OCI-LY7 (cell line): ENCODE measurements around the gene FCN1. TPM values are rescaled to one million over a fixed set of nuclear protein-coding genes. Genes with fewer than 3 reads are reported as not detected.
A peak's percentile ranks its signal among the peaks of the same experiment; 100 is the strongest.
"Not testable (repeated sequence)": the region's sequence is repeated elsewhere in the genome, so short reads cannot be mapped to it uniquely, and the experiment has no call there.

Experiments
- BruUV-seq: library from RNA; stranded (reverse); fragments of 400-500 nt; replicated peaks from 2 replicates; lab custom pipeline; 2021; lab: Mats Ljungman, UMichigan
- CTCF ChIA-PET: fragments of 300-600 bp; sonication (Branson Sonifier 250); formaldehyde crosslinking; loops from one replicate; lab custom pipeline; 2022; ENCODE audit warnings: antibody characterized with exemption; ENCODE audit not compliant: unreplicated experiment; lab: Charles Lee
- POLR2A ChIA-PET: fragments of 300-600 bp; sonication (Branson Sonifier 250); formaldehyde crosslinking; loops from one replicate; lab custom pipeline; 2022; ENCODE audit warnings: antibody characterized with exemption; lab: Charles Lee
- DNase-seq: peaks from one replicate; pipeline ENCODE4 v3.0.0-alpha.2; 2015; ENCODE audit warnings: low spot score
- H2AFZ ChIP-seq: fragments of 200-600 bp; sonication (generic), shearing (Covaris generic); 2 replicates; pipeline ENCODE4 v1.6.1; 2014; ENCODE audit warnings: mild to moderate bottlenecking, antibody characterized with exemption, low read length, moderate library complexity
- H3K27ac ChIP-seq: fragments of 200-600 bp; sonication (generic); 2 replicates; pipeline ENCODE4 v1.5.1; 2014; ENCODE audit warnings: mixed run types, low read depth, mild to moderate bottlenecking, moderate library complexity, low read length, inconsistent platforms; ENCODE audit not compliant: poor library complexity, severe bottlenecking
- H3K36me3 ChIP-seq: fragments of 200-600 bp; sonication (generic); 2 replicates; pipeline ENCODE4 v1.6.1; 2014; ENCODE audit warnings: mild to moderate bottlenecking, antibody characterized with exemption, low read length, moderate library complexity, mixed read lengths; ENCODE audit not compliant: insufficient read depth
- H3K4me1 ChIP-seq: fragments of 200-600 bp; sonication (generic); 2 replicates; pipeline ENCODE4 v1.5.1; 2014; ENCODE audit warnings: mild to moderate bottlenecking, low read length; ENCODE audit not compliant: insufficient read depth, poor library complexity, severe bottlenecking
- H3K4me2 ChIP-seq: fragments of 200-600 bp; sonication (generic); 2 replicates; pipeline ENCODE4 v1.6.1; 2014; ENCODE audit warnings: mild to moderate bottlenecking, low read length
- H3K4me3 ChIP-seq: fragments of 200-600 bp; sonication (generic); 2 replicates; pipeline ENCODE4 v1.5.1; 2014; ENCODE audit warnings: mild to moderate bottlenecking, low read depth, low read length; ENCODE audit not compliant: poor library complexity, severe bottlenecking
- H3K79me2 ChIP-seq: fragments of 200-600 bp; sonication (generic); 2 replicates; pipeline ENCODE4 v1.6.1; 2016; ENCODE audit warnings: low read depth, mild to moderate bottlenecking, low read length, moderate library complexity, mixed read lengths; ENCODE audit not compliant: insufficient read depth
- H3K9me2 ChIP-seq: fragments of 200-600 bp; sonication (generic); 2 replicates; pipeline ENCODE4 v1.6.1; 2016; ENCODE audit warnings: mild to moderate bottlenecking, low read length, mixed read lengths; ENCODE audit not compliant: insufficient read depth
- H3K9me3 ChIP-seq: fragments of 200-600 bp; sonication (generic); 2 replicates; pipeline ENCODE4 v1.6.1; 2014; ENCODE audit warnings: mild to moderate bottlenecking, mixed run types, low read length, mixed read lengths
- H4K20me1 ChIP-seq: fragments of 200-600 bp; sonication (generic); 2 replicates; pipeline ENCODE4 v1.6.1; 2014; ENCODE audit warnings: mild to moderate bottlenecking, antibody characterized with exemption, low read length, moderate library complexity, mixed read lengths; ENCODE audit not compliant: insufficient read depth
- EZH2phosphoT487 ChIP-seq: fragments of 200-600 bp; sonication (generic); IDR thresholded peaks from 2 replicates; pipeline ENCODE4 v1.6.1; 2018; ENCODE audit warnings: low read depth, borderline replicate concordance, mild to moderate bottlenecking, mixed run types, antibody characterized with exemption, low read length, moderate library complexity, mixed read lengths
- intact Hi-C: fragments of 100-400 bp; cut with micrococcal nuclease; formaldehyde crosslinking; loops from one replicate; pipeline ENCODE4 v1.10.0; 2022; ENCODE audit not compliant: unreplicated experiment
- small RNA-seq: library from RNA; depleted of rRNA; stranded (forward); fragments of <200 nt; gene quantifications from one replicate; pipeline ENCODE3, GENCODE V24; 2014
- total RNA-seq, 2 experiments: library from RNA; depleted of rRNA in 1 of 2; stranded (reverse); fragments of >200 nt in 1 of 2; shearing (Covaris generic) in 1 of 2; gene quantifications; 2 replicates each; pipeline ENCODE4 v1.2.3, GENCODE V29; 2014 to 2022
- TF ChIP-seq, protein P1 (sequence below): fragments of 200-600 bp; sonication (generic); conservative IDR thresholded peaks from 2 replicates; pipeline ENCODE4 v1.5.1; 2014; ENCODE audit warnings: mild to moderate bottlenecking, antibody characterized with exemption, low read length, moderate library complexity, mixed read lengths

FCN1 gene
- total RNA-seq, 2 experiments from 2014 or later, result 0.19 to 0.30 TPM

DNA sequence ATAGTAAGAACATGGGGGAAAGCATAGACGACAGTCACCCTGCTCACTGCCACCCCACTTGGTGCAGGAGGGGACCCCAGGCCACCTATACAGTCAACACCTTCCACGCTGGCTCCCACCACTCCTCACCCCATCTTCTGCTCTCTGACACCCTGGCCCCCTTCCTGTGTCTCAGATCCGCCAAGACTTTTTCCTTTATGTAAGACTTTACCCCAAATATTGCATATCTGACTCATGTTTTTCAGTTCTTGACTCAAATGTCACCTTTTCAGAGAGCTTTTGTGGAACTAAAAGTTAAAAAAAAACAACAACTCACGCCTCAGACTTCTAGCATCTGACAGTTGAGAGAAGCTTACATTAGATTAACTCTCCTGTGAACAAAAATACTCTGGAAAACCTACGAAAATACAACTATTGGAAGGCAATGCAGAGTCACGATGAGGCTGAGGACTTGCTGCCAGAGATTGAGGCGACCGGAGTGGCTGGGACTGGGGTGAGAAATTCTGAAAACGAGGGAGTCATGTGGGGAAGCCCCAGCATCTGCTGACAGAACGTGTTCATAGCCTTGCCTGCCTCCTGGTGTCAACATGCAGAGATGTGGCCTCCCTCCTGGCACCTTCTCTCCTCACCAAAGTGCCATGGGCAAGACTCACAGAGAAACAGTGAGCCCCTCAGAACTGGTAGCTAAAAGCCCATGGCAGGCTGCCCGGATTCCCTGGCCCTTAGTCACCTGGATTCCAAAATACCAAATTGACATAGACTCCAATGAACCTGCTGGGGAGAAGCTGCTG, 59.5 kb downstream of the FCN1 start:
- H2AFZ ChIP-seq, result no peak overlapping the region
- intact Hi-C loops, result no loop called here
- H3K79me2 ChIP-seq, result no peaks in the 10 kb centered on the region
- H3K4me1 ChIP-seq, result peaks cover 7% of the 10 kb centered on the region
- no peak overlapping the region for H3K27ac ChIP-seq
- no peaks in the 10 kb centered on the region for H3K36me3 ChIP-seq
- CTCF ChIA-PET, result interaction anchor here (1.0 kb wide), 1 partner anchor 79 kb away, joined by 3 read pairs; no protein-coding TSS in a partner anchor
- H3K4me3 ChIP-seq, result no peak overlapping the region
- H3K9me3 ChIP-seq, result no peaks in the 10 kb centered on the region
- H3K4me2 ChIP-seq, result no peak overlapping the region
- no peaks in the 10 kb centered on the region for H4K20me1 ChIP-seq
- TF ChIP-seq, protein P1, sequence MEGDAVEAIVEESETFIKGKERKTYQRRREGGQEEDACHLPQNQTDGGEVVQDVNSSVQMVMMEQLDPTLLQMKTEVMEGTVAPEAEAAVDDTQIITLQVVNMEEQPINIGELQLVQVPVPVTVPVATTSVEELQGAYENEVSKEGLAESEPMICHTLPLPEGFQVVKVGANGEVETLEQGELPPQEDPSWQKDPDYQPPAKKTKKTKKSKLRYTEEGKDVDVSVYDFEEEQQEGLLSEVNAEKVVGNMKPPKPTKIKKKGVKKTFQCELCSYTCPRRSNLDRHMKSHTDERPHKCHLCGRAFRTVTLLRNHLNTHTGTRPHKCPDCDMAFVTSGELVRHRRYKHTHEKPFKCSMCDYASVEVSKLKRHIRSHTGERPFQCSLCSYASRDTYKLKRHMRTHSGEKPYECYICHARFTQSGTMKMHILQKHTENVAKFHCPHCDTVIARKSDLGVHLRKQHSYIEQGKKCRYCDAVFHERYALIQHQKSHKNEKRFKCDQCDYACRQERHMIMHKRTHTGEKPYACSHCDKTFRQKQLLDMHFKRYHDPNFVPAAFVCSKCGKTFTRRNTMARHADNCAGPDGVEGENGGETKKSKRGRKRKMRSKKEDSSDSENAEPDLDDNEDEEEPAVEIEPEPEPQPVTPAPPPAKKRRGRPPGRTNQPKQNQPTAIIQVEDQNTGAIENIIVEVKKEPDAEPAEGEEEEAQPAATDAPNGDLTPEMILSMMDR, result 0 out of 2 replicates have a peak, but pooled peaks have one; percentile 17
- no peak for TF ChIP-seq EZH2phosphoT487
- BruUV-seq, result no TSS peak
- DNase-seq, result no peak
- H3K9me2 ChIP-seq, result no peaks in the 10 kb centered on the region
- POLR2A ChIA-PET, result interaction anchor here (1.2 kb wide), 1 partner anchor 73 kb away, joined by 4 read pairs; no protein-coding TSS in a partner anchor

DNA sequence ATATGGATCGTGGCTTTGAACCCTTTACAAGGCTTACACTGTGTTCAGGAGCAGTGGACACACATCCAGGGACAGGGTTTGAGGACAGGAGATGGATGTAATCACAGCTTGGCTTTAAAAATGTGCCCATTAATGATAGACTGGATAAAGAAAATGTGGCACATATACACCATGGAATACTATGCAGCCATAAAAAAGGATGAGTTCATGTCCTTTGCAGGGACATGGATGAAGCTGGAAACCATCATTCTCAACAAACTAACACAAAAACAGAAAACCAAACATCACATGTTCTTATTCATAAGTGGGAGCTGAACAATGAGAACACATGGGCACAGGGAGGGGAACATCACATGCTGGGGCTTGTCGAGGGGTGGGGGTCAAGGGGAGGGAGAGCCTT, 60.3 kb downstream of the FCN1 start:
- BruUV-seq, intact Hi-C loops, DNase-seq, H3K9me3 ChIP-seq, H2AFZ ChIP-seq, H3K27ac ChIP-seq, CTCF ChIA-PET, H3K36me3 ChIP-seq, H4K20me1 ChIP-seq, H3K4me2 ChIP-seq, H3K4me3 ChIP-seq, H3K79me2 ChIP-seq, H3K4me1 ChIP-seq, H3K9me2 ChIP-seq: not testable (repeated sequence)
- POLR2A ChIA-PET, result interaction anchor here (0.7 to 1.2 kb wide), 2 partner anchors 67 to 73 kb away, joined by 4 read pairs; no protein-coding TSS in a partner anchor

DNA sequence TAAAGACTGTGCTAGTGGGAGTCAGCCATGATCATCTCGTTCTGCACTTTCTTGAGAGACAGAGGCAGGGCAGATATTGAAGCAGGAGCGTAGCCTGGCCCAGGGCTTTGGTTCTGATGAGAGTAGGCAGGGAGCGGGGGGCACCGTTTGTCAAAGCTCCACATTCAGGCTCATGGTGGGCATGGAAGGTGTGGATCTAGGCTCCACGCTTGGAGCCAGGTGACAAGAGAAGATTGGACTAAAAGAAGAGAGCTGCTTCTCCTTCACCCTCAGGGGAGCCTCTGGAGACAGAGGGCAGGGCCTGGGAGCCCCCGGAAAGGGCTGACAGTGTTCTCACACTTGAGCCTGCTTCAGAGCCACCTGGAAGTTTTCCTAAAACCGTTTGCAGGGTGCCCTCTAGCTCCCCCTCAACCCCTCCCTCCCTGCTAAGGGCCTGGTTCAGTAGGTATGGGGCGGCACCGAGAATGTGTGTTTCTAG, 61.8 kb downstream of the FCN1 start:
- DNase-seq, result no peak
- no TSS peak for BruUV-seq

More for the DNA sequence above, 61.8 kb downstream of the FCN1 start:
- Histone ChIP-seq H3K27ac (no peak overlapping the region), H4K20me1 (no peaks in the 10 kb centered on the region), H3K79me2 (no peaks in the 10 kb centered on the region), H2AFZ (no peak overlapping the region), H3K4me2 (no peak overlapping the region), H3K9me2 (no peaks in the 10 kb centered on the region), H3K4me1 (peaks cover 7% of the 10 kb centered on the region), H3K36me3 (no peaks in the 10 kb centered on the region), H3K4me3 (no peak overlapping the region), H3K9me3 (no peaks in the 10 kb centered on the region)
- POLR2A ChIA-PET, result no interaction called here
- CTCF ChIA-PET, result no interaction called here
- TF ChIP-seq, protein P1, result no peak
- TF ChIP-seq EZH2phosphoT487, result no peak
- intact Hi-C loops, result no loop called here

Small RNA genes lying within 50 kb of the gene (small RNA-seq; reads per million reads assigned to genes)
- gene AL603650.1, result not detected

Other genes starting within 250 kb of the FCN1 start
- gene FCN2, start 37.1 kb downstream of the FCN1 start, total RNA-seq (2014; rRNA removed; shearing (Covaris generic)), result not detected in 2 replicates
- not detected in 2 replicates for gene FCN2, start 37.1 kb downstream of the FCN1 start, total RNA-seq (2022)
- not detected in 2 replicates for gene OLFM1, start 169.8 kb upstream of the FCN1 start, total RNA-seq (2014; rRNA removed; shearing (Covaris generic))
- not detected in 2 replicates for gene OLFM1, start 169.8 kb upstream of the FCN1 start, total RNA-seq (2022)